GM19467 (cell line): ENCODE data around the gene SLC25A52.
"Not testable (repeated sequence)": the region's sequence is repeated elsewhere in the genome, so short reads cannot be mapped to it uniquely, and the experiment has no call there.

Experiments
- ATAC-seq: cut with Tn5 transposase; IDR thresholded peaks from one replicate; pipeline ENCODE4 v1.9.1; 2021; ENCODE audit warnings: mild to moderate bottlenecking, moderate library complexity; ENCODE audit not compliant: unreplicated experiment

The SLC25A52 gene

DNA sequence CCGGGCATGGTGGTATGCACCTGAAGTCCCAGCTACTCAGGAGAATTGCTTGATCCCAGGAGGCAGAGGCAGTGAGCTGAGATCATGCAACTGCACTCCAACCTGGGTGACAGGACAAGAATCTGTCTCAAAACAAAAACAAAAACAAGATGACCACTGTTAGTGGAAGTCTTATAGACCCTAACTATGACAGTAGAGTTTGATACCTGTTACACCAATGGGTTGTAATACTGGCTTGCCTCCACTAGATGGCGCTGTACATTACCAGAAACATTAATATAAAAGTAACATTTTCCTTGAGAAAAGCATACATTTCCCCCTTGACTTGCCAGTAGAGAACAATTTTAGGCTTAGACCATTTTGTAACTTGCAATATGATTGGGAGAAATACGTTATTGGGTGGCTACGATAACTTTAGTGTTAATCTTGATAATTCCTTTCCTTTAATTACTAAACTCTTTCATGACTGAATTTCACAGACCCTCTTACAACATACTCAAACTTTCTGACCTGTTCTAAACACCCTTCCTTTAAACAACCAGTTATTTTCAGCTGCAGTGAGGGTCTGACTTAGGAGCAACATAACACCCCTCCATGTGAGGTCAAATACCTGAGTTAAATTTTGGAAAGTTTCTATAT lies 19.5 kb downstream of the SLC25A52 start:
- no peak for ATAC-seq

DNA sequence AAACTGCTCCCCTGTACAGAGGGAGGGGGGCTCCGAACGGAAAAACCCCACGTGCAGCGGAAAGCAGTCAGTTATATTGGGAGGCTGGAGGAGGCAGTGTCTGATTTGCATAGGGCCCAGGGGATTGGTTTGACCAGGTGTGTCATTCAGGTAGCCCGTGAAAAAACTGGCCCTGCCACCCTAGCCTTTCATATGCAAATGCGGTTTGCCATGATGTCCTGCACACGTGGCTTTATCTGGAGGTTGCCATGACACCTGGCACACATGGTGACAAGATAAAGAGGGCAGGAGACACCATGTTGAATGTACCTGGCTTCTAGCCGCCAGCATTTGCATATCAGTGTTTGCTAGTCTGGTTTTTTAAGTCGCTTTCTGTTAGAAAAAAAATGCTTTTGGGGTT lies 20.5 kb downstream of the SLC25A52 start:
- no peak for ATAC-seq

DNA sequence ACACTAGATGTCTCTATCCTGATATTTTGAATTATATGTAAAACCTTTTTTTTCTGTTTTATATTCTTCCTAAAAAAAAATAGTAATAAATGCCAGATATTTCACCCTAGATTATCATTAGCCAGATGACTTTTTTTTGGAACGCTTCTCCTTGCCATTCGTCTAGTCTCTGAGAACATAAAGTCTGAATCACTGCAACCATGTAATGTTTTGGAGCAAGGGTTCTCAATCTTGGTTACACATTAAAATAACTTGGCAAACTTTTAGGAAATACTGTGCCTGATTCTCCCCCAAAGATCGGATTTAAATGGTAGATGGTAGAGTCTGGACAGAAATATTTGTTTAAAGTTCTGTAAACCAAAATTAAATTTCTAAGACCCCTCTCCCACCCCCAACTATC lies 21.0 kb downstream of the SLC25A52 start:
- no peak for ATAC-seq

DNA sequence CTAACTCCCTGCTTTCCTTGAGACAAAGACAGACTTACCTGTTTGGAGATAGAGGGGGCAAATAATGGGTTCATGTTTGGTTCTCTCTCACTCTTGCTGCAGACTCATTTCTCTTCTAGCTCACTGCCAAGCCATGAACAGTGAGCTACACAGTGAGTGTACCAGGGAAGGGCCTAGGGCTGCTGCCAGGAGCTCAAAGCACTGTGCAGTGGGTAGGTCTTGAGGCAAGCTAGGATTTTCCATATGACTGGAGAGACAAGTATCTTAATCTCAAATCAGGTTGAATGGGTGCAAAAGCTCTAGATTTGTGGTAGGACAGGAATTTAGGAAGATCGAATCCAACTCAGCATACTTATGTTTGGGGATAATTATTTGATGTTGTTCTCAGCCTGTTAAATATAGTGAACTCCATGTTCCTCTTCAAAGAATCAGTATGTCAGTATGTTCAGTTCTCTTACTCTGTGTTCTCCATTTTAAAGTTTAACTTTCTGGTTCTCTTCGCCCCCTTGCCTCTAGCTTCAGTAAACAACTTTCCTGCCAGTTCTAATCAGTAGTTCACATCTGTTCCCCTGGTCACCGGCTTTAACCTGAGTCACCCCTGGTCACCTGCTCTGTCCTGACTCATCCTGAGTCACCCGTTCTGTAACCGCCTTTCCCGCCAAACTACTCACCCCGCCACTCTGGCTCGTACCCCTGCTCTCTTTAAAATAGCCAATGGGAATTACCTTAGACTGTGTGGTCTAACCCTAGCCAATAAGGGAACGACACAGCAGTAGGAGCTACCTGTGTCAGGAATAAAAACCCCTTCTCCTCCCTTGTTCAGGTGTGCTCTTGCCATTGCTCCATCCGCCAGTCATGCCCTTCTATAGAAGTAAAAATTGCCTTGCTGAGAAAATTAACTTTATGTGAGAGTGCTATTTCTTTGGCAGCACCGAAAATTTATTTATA lies 21.9 kb downstream of the SLC25A52 start:
- no peak for ATAC-seq

DNA sequence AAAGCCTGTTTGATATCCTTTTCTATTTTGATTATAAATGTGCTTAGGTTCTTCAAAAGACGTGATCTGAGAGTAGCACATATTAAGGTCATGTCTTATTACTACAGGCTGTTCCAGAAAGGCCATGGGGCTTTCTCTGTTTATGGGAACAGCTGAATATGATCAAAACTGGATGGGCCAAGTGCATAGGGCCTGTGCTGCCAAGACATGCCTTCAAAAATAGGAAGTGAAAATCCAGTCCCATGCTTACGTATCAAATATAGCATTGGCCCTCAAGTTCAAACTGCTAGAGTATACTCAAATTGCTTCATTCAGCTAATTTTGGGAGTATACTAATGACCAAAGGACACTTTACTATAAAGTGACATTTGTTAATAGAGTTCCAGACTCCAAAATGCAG lies 24.1 kb downstream of the SLC25A52 start:
- ATAC-seq = no peak

DNA sequence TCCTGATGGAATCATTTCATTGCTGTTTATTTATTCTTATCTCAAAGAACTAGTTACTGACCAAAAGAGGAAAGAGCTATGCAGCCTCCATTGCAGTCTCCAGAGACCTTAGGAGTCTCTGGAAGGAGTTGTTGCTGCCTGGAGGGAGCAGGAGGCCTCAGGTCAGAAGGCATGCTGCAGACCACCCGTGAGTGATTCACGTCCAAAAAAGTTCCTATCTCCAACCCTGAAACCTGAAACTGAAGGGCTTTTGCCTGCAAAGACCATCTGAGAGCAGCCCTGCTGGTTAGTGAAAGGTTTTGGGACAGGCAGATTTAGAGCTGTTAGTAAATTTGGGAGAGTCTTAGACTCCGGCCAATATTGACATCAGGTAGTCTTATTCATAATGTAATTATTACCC lies 29.1 kb downstream of the SLC25A52 start:
- no peak for ATAC-seq

DNA sequence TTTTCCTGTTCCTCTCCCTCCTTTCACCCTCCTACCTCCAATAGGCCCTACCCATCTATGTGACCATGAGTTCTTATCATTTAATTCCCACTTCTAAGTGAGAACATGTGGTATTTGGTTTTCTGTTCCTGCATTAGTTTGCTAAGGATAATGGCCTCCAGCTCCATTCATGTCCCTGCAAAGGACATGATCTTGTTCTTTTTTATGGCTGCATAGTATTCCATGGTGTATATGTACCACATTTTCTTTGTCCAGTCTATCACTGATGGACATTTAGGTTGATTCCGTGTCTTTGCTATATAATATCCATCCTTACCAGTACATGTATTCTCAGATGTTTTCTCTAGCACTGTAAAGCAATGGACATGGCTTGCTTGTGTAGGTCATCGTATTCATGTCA lies 31.5 kb downstream of the SLC25A52 start:
- not testable (repeated sequence) for ATAC-seq

DNA sequence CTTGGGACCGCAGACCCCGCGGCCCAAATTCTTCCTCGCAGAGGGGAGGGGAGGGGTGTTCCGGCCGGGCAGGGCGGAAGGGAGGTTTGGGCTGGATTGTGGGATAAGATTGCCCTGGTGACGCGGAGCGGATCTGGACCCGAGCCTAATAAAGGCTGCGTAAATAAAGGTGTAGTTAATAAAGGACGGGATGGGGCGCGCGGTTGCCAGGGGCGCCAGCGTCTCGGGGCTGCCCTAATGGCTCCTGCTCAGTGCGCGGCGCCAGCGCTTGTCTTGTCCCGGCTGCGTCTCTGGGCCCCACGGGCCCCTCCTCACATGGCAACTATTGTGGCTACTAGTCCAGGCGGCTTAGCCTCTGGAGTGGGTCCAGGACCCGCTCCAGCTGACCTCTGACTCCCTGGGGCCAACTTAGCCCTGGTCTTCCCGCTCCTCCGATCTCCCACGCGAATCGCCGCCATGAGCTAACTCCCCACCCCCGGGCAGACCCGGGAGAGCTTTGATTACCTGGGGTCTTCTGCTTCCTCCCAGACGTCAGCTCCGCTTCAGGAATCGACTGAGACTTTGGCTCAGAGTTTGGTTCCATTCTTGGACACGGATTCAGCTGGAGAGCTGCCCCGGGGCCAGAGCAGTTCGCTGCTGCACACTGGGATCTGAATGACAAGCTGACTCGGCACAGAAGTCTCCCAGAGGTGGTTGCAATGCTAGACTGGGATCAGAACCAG lies 36.5 kb downstream of the SLC25A52 start:
- ATAC-seq = no peak

DNA sequence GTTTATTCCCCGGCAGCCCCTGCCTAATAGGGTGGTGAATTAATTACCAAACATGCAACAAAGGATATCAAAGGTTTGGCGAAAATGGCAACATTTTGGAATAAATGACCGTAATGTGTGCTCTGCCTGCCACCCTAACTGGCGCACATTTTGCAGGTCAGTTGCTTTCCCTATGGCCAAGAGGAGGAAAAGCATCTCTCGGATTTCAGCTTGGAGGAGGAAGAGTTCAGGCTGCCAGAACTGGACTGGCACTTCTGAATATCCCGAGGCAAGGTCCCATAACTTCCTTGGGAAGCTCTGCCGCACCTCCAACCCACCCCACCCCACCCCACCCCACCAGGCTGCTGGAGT lies 37.1 kb downstream of the SLC25A52 start:
- no peak for ATAC-seq

DNA sequence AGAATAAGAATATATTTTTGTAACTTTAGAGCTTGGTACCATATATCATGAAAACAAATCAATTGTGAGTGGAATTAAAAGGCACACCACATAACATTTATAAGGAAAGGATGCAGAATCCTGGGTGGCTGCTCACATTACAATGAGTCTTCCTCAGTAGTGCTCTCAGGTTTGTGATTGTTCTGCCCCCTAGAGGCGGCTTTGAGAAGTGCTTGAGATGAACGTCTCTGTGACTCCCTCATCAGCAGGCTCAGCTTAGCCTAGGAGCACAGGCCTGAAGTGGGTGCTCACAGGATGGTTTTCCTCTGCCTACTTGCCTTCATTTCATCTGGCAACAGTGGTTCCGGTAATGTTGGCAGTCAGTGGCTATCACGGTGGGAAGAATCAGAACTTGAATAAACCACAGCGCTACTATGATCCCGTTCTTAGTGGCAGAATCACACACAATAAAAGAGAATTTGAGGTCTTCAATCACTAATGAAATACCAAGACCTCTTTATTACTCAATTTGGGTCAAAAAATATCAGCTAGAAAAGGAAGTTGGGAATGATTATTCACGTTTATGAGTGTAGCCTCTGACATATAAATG lies 38.2 kb downstream of the SLC25A52 start:
- ATAC-seq = peak; percentile 92

DNA sequence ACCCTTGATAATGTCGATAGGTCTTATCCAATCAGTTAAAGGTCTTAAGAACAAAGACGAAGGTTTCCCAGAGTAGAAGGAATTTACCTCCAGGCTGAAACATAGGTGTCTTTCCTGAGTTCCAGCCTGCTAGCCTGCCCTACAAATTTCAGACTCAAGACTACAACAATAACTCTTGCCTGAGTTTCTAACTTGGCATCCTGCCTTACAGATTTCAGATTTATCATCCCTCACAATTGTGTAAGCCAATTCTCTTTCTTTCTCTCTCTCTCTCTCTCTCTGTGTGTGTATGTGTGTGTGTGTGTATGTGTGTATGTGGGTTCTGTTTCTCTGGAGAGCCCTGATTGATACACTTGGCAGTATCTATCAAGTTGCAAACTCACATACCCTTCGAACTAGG lies 39.1 kb downstream of the SLC25A52 start:
- ATAC-seq = no peak

DNA sequence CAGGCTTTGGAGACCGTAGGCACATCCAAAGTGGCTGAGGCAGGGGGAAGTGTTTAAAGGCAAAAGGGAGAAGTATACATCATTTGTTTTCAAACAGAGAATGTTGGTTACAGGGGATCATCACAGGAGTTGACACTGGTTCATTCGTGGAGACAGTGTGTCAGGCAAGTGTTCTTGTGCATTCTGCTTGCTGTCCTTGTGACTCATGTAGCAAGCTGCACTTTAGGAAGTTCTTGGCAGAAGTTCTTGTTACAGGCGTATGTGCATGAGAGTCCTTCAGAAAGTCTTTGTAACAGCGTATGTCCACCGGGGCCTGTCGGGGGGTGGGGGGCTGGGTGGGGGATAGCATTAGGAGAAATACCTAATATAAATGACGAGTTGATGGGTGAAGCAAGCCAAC lies 39.8 kb downstream of the SLC25A52 start:
- ATAC-seq = no peak

DNA sequence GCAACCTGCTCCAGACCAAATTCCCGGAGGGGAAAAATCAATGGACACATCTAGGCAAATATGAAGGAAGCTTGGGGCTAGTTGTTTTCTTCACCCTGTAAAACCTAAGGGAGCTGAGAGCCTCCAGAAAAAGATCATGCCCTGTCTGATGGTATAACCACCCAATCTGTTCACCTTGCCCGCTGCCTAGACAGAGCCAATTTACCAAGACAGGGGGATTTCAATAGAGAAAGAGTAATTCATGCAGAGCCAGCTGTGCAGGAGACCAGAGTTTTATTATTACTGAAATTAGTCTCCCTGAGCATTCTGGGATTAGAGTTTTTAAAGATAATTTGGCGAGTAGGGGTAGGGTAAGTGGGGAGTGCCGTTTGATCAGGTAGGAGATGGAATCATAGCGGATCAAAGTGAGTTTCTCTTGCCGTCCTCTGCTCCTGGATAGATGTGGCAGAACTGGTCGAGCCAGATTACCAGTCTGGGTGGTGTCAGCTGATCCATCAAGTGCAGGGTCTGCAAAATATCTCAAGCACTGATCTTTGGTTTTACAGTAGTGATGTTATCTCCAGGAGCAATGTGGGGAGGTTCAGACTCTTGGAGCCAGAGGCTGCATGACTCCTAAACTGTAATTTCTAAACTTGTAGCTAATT lies 41.2 kb downstream of the SLC25A52 start:
- no peak for ATAC-seq

DNA sequence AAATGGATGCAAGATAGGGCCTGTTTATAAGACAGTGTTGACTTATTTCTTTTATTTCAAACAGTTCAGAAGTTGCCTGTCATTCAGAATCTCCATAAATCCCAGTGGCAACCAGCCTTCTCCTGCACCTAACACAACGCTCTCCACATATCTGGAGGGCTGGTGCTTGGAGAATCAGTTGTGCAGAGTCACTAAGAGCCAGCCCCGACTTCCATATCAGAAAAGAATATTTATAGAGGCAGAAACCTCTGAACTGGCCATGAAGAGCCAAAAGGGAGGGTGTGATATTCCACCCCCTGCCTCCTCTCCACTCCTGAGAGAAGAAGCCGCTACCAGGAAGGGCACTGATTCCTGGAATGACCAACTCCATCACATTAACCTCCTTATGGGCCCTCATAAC lies 42.3 kb downstream of the SLC25A52 start:
- no peak for ATAC-seq

DNA sequence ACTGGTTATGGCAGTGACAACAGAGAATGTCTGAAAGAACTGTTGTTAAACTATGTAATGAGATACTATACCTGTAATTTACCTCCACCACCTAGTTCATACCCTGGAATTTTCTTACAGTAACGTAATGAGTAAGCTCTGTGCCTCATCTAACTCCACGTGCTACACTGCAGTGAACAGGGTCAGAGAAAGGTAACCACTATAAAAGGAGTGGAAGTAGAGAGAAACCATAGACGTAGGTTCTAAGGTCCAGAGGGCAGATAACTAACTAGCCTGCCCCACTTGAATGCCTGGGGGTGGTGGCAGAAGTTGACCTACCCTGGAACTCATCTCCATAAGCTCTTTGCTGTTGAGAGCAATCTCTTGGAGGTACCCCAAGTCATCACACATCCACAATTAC lies 44.3 kb downstream of the SLC25A52 start:
- ATAC-seq = no peak

DNA sequence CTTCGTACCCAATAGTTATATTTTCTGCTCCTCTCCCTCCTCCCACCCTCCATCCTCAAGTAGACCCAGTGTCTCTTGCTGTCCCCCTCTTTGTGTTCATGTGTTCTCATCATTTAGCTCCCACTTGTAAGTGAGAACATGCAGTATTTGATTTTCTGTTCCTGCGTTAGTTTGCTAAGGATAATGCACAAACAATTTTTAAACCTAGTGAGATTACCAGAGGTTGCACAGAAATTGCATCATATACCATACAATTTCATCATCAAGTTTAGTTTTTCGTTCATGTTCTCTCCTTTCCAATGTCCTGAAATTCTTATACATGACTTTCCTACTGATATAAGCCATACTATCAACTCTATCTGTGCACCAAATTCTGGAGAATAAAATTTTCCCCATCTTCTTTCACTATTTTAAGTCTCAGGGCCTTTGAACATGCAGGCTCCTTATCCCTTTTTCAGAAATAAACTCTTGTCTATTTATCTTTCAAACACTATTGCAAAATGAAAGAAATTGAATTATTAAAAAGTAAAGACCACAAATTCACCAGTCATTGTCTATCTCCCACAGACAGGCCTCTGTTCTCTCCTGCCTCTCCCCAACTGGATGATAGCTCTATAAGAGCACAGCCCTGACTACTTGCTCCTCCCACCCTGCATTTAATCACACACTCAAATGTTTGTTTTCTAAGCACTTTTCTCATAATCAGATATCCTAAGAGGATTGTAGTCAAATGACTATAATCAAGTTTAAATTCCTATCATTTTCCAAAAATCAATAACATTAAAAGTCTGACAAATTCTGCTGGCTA lies 49.1 kb downstream of the SLC25A52 start:
- ATAC-seq = no peak

DNA sequence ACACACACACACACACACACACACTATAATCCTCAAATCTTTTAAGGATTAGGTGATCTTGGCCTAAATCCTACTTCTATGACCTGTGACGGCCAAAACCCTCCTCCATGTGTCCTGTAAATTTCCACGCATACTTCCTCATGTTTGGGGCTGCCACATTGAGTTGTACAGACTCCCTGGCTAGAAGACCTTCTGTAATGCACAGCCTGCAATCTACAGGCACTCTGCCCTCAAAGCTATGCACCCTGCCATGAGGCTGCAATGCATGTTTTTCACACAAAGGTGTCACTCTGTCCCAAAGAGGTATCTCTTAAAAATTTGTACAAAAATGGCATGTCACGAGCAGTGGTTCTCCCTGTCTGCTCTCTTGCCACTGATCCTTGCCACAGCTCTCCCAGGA lies 49.9 kb downstream of the SLC25A52 start:
- ATAC-seq = no peak
